Upper lobe of left lung (tissue), 4 donors: ENCODE results near the gene SLC25A26.

Experiments
- CTCF ChIP-seq, 6 experiments: fragments of 450-650 bp in 4 of 6; fragments of 200-600 bp in 2 of 6; sonication (generic) in 2 of 6; IDR thresholded peaks; one replicate each; pipeline ENCODE4 v1.5.1; 2016 to 2019; ENCODE audit warnings: antibody characterized with exemption in 6 of 6
- EP300 ChIP-seq, 4 donors: sonication (generic); formaldehyde crosslinking; IDR thresholded peaks; one replicate each; pipeline ENCODE4 v1.5.1; 2017; ENCODE audit warnings: antibody characterized with exemption in 4 of 4, control low read depth in 2 of 4
- POLR2A ChIP-seq, 4 donors: fragments of 450-650 bp; IDR thresholded peaks; one replicate each; pipeline ENCODE4 v1.5.1; 2016 to 2017; ENCODE audit warnings: antibody characterized with exemption in 4 of 4, mild to moderate bottlenecking in 2 of 4
- POLR2AphosphoS5 ChIP-seq, 2 donors: sonication (generic); formaldehyde crosslinking; IDR thresholded peaks; one replicate each; pipeline ENCODE4 v1.5.1; 2017; ENCODE audit warnings: antibody characterized with exemption in 2 of 2

- TF ChIP-seq CTCF (IDR thresholded peaks at IDR 0.05) = no peak
- TF ChIP-seq EP300 (IDR thresholded peaks at IDR 0.05) = no peak
- TF ChIP-seq POLR2A (IDR thresholded peaks at IDR 0.05) = no peak
- TF ChIP-seq POLR2AphosphoS5 (IDR thresholded peaks at IDR 0.05) = no peak
These were observed 190.7 kb downstream of the SLC25A26 start for GRCh38 chr3:66411474-66411873.
